ENCODE measurements around the gene PPP2R2B.
"Not testable (repeated sequence)": the region's sequence is repeated elsewhere in the genome, so short reads cannot be mapped to it uniquely, and the experiment has no call there.

The PPP2R2B gene

GRCh38 chr5:146643776-146644175, 234.8 kb downstream of the PPP2R2B start:
- DNase-seq = no peak

GRCh38 chr5:146642410-146642809, 236.1 kb downstream of the PPP2R2B start:
- DNase-seq = no peak

- DNase-seq = no peak
Observed at GRCh38 chr5:146641941-146642340, 236.6 kb downstream of the PPP2R2B start.

- no peak for DNase-seq
Observed at GRCh38 chr5:146640285-146640896, 238.2 kb downstream of the PPP2R2B start.

- DNase-seq = no peak
Observed at GRCh38 chr5:146635443-146635842, 243.1 kb downstream of the PPP2R2B start.

GRCh38 chr5:146633323-146633764, 245.2 kb downstream of the PPP2R2B start:
- DNase-seq = no peak

- no peak for DNase-seq
Observed at GRCh38 chr5:146632620-146633322, 245.8 kb downstream of the PPP2R2B start.

GRCh38 chr5:146630472-146630871, 248.1 kb downstream of the PPP2R2B start:
- no peak for DNase-seq

DNA sequence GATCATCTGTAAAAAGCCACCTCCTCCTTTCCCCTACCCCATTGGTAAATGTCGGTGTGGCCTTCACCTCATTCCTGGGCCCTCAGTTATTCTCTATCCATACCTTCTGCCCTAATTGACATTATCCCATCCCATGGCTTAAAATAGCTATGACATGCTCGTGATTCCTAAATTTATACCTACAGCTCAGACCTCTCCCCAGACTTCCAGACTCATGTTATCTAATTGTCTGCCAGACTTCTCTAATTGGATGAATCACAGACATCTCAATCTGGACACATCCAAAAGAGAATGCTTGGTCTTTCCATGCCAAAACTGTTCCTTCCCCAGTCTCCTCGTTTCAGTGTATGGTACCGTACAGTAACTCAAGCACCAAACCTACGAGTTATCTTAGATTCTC, 249.6 kb downstream of the PPP2R2B start:
- no peak for DNase-seq

GRCh38 chr5:146626936-146627335, 251.6 kb downstream of the PPP2R2B start:
- DNase-seq = no peak

DNA sequence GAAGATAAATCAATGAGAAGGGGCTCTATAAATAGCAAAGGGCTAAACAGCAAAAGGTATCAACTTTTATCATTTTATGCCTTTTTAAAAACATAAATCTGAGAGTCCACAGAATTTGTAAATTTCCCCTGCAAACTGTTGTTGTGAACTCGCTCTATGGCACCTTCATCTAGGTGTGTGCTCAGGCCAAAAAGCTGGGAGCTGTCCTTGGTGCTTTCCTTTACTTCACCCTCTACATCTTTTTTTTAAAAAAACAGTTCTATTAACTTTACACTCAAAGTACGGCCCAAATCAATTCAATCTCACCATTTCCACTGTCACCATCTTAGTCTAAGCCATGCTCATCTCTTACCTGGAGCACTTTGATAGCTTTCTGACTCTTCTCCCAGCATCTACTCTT, 254.4 kb downstream of the PPP2R2B start:
- DNase-seq = no peak

GRCh38 chr5:146623666-146624065, 254.9 kb downstream of the PPP2R2B start:
- DNase-seq = no peak

GRCh38 chr5:146623009-146623408, 255.5 kb downstream of the PPP2R2B start:
- no peak for DNase-seq

DNA sequence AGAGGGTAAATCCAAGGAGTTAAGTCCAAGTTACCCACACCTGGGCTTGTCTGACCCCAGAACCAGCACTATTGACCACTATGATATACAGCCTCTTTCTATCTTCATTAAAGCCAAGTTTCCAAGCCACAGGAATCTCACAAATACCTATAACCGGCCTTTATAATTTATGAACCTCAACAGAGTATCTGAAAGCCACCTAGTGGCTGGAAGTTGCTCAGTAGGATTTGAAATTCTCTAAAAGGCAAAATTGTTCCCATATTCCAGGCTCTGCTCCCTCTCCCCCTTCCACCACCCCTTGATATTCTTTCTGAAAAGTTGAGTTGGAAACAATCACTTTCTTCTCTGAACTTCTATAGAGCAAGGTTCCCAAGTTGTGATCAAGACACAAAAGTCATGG, 256.2 kb downstream of the PPP2R2B start:
- no peak for DNase-seq

- peak; percentile 70 to 86 for DNase-seq
Observed at GRCh38 chr5:146620669-146621051, 257.9 kb downstream of the PPP2R2B start.

- DNase-seq = no peak
Observed at GRCh38 chr5:146620031-146620668, 258.4 kb downstream of the PPP2R2B start.

DNA sequence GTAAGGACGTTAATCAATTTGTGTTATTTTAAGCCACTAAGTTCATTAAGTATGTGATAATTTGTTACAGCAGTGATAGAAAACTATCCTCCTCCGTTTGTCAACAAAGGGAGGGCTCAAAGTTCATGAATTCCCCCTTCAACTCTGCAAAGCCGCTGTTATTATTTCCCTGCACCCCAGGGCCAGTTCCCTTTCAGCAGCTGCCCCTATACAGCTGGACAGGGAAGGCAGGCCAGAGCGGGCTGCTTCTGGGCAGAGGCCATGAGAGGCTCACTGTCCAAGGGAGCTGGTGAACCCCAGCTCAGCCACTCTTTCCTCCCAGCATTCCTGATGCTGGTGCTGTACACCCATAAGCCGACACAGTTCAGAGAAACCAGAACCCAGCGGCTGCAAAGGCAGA, 260.1 kb downstream of the PPP2R2B start:
- no peak for DNase-seq

DNA sequence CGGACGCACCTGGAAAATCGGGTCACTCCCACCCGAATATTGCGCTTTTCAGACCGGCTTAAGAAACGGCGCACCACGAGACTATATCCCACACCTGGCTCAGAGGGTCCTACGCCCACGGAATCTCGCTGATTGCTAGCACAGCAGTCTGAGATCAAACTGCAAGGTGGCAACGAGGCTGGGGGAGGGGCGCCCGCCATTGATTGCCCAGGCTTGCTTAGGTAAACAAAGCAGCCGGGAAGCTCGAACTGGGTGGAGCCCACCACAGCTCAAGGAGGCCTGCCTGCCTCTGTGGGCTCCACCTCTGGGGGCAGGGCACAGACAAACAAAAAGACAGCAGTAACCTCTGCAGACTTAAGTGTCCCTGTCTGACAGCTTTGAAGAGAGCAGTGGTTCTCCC, 268.8 kb downstream of the PPP2R2B start:
- DNase-seq = not testable (repeated sequence)

DNA sequence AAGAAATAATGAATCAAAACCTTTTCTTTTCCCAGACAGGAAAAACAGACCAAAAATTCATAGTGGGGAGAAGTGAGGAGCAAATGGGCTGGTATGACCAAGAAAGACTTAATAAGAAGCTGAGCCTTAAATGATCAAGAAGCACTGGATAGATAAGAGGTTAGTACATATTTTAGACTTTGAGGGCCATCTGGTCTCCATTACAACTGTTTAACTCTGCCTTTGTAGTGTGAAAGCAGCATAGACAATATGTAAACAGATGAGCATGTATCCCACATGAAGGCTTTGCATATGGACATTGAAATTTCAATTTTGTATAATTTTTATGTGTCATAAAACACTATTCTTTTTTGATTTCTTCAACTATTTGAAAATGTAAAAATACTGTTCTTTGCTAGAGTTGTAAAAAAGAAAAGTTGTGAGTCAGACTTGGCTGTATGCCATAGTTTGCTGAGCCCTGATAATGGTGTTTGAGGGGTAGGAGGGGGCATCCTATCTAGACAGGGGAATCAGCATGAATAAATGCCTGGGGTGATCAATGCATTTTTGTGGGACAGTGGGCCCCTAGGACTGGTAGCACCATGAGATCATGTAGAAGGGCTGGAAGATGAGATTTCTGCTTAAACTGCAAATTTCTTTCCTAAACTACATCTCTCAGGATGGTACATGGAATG, 270.8 kb downstream of the PPP2R2B start:
- no peak for DNase-seq

GRCh38 chr5:146606893-146607292, 271.7 kb downstream of the PPP2R2B start:
- DNase-seq = no peak

- DNase-seq = no peak
Observed at GRCh38 chr5:146600376-146600775, 278.2 kb downstream of the PPP2R2B start.

DNA sequence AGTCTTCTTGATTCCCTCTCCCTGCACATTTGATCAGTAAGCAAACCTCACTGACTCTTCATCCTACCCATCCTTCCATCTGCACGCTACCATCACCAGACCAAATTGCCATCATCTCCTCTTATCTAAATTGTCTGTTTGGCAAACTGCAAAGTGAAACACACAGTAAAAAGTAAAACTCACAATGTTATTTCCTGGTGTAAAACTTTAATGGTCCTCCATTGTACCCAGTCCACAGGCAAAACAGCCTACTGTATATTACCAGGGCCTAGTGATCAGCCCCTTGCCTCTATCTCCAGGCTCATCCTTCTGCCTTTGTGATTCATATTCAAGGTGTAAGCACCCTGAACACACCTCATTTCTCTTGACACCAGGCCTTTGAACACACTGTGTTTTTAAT, 279.3 kb downstream of the PPP2R2B start:
- DNase-seq = no peak

- DNase-seq = no peak
Observed at GRCh38 chr5:146595088-146595487, 283.5 kb downstream of the PPP2R2B start.

- no peak for DNase-seq
Observed at GRCh38 chr5:146592352-146592751, 286.2 kb downstream of the PPP2R2B start.

Data from NCI-H2081 (cell line).